HG03571 (cell line): ENCODE measurements around the gene BAX.

Source experiments
- ATAC-seq: cut with Tn5 transposase; IDR thresholded peaks from one replicate; pipeline ENCODE4 v1.9.1; 2021; ENCODE audit not compliant: unreplicated experiment

Gene BAX

GRCh38 chr19:48928164-48929025 lies 26.3 kb upstream of the BAX start:
- no peak for ATAC-seq

GRCh38 chr19:48933382-48933932 lies 21.2 kb upstream of the BAX start, which contains the start of gene DHDH:
Gene DHDH (plus strand): TSS chr19:48933699. CDS start chr19:48933722, 23 bp downstream.
- no peak for ATAC-seq

GRCh38 chr19:48934837-48935236 lies 19.8 kb upstream of the BAX start:
- no peak for ATAC-seq

- ATAC-seq, result no peak
Observed at GRCh38 chr19:48935864-48936263, 18.8 kb upstream of the BAX start.

GRCh38 chr19:48938256-48938655 lies 16.4 kb upstream of the BAX start:
- ATAC-seq, result no peak

- no peak for ATAC-seq
Observed at GRCh38 chr19:48940902-48941301, 13.8 kb upstream of the BAX start.

- no peak for ATAC-seq
Observed at GRCh38 chr19:48943081-48943480, 11.6 kb upstream of the BAX start.

GRCh38 chr19:48945415-48945814 lies 9.3 kb upstream of the BAX start:
- ATAC-seq, result no peak

GRCh38 chr19:48945817-48946216 lies 8.9 kb upstream of the BAX start:
- no peak for ATAC-seq

GRCh38 chr19:48946463-48947257 lies 8.0 kb upstream of the BAX start:
- ATAC-seq, result no peak

- ATAC-seq, result no peak
Observed at GRCh38 chr19:48947258-48947542, 7.5 kb upstream of the BAX start.

- ATAC-seq, result no peak
Observed at GRCh38 chr19:48950159-48950558, 4.5 kb upstream of the BAX start.

- ATAC-seq, result no peak
Observed at GRCh38 chr19:48950830-48951519, 3.7 kb upstream of the BAX start.

GRCh38 chr19:48953141-48953540 lies 1.5 kb upstream of the BAX start:
- ATAC-seq, result no peak

- ATAC-seq, result no peak
Observed at GRCh38 chr19:48953990-48954594, 583 bp upstream of the BAX start.

GRCh38 chr19:48955308-48955958 lies 758 bp downstream of the BAX start:
- no peak for ATAC-seq

- no peak for ATAC-seq
Observed at GRCh38 chr19:48958006-48958405, 3.3 kb downstream of the BAX start.

GRCh38 chr19:48959341-48960239 lies 4.9 kb downstream of the BAX start:
- ATAC-seq, result no peak

GRCh38 chr19:48961051-48961649 lies 6.5 kb downstream of the BAX start:
- no peak for ATAC-seq
